Thyroid gland (tissue), 4 donors: ENCODE measurements around the gene SRSF5.

Experiments used
- POLR2A ChIP-seq, 2 donors: fragments of 450-650 bp; IDR thresholded peaks; one replicate each; pipeline ENCODE4 v1.6.1; 2017; ENCODE audit warnings: antibody characterized with exemption in 2 of 2, mild to moderate bottlenecking in 2 of 2, moderate library complexity in 1 of 2
- TF ChIP-seq, protein P1 (sequence below), 6 experiments: fragments of 200-600 bp in 3 of 6; fragments of 450-650 bp in 3 of 6; sonication (generic) in 3 of 6; IDR thresholded peaks; one replicate each; pipeline ENCODE4 v1.5.1; 2016 to 2019; ENCODE audit warnings: antibody characterized with exemption in 6 of 6, mild to moderate bottlenecking in 2 of 6, inconsistent platforms in 1 of 6, moderate library complexity in 1 of 6

GRCh38 chr14:69779088-69779487 is 12.1 kb downstream of the SRSF5 start:
- TF ChIP-seq, protein P1, sequence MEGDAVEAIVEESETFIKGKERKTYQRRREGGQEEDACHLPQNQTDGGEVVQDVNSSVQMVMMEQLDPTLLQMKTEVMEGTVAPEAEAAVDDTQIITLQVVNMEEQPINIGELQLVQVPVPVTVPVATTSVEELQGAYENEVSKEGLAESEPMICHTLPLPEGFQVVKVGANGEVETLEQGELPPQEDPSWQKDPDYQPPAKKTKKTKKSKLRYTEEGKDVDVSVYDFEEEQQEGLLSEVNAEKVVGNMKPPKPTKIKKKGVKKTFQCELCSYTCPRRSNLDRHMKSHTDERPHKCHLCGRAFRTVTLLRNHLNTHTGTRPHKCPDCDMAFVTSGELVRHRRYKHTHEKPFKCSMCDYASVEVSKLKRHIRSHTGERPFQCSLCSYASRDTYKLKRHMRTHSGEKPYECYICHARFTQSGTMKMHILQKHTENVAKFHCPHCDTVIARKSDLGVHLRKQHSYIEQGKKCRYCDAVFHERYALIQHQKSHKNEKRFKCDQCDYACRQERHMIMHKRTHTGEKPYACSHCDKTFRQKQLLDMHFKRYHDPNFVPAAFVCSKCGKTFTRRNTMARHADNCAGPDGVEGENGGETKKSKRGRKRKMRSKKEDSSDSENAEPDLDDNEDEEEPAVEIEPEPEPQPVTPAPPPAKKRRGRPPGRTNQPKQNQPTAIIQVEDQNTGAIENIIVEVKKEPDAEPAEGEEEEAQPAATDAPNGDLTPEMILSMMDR (IDR thresholded peaks at IDR 0.05): no peak
- TF ChIP-seq POLR2A (IDR thresholded peaks at IDR 0.05): no peak
